ENCODE data around the gene TXNRD2. TPM values are rescaled to one million over a fixed set of nuclear protein-coding genes. Genes with fewer than 3 reads are reported as not detected.

The TXNRD2 gene
- 15.0 and 22.6 TPM in 2 replicates for total RNA-seq

DNA sequence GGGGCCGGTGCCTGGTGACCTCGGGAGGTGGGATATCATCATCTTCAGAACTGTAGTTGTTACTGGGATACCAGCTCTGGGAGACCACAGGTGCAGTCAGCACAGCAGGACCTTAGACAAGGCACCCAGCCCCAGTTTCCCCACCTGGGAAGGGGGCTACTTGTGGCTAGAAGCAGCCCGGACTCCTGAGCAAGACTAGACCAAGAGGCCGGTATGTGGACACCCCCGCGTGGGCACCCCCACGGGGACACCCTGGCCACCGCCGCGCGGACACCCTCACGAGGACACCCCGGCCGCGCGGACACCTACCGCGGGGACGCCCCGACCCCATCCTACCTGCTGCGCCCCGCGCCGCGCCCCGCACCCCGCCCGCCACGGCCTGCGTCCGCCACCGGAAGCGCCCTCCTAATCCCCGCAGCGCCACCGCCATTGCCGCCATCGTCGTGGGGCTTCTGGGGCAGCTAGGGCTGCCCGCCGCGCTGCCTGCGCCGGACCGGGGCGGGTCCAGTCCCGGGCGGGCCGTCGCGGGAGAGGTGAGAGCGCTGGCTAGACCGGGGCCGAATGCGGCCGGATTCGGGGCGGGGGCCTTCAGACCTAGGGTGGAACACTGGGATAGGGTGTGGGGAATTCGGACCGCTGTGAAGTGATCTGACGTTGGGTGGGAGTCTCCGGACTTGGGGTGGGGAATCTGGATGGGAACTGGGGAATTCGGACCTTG, at the start of gene TXNRD2, which contains the start of gene COMT:
Gene TXNRD2 (minus strand): TSS at position 454 of the 718 bp plus-strand sequence. CDS start 15 bp downstream, at position 439.
Gene COMT (plus strand): TSS at position 408 of the 718 bp plus-strand sequence. CDS start 20,755 bp downstream, outside the sequence.
- peak; percentile 15 for DNase-seq (ENCODE audit: low read depth)

DNA sequence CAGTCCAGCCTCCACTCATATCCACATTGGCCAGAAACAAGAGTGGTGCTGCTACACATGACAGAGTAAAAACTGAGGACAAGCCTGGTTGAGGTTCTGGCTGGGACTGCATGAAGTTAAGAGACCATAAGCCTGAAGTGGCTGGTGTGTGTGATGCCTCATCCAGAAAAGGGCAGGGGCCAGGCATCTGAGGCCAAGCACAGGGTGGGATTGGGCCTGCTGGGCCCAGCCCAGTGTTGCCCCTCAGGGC, 49.7 kb upstream of the TXNRD2 start:
- no peak for DNase-seq (ENCODE audit: low read depth)

DNA sequence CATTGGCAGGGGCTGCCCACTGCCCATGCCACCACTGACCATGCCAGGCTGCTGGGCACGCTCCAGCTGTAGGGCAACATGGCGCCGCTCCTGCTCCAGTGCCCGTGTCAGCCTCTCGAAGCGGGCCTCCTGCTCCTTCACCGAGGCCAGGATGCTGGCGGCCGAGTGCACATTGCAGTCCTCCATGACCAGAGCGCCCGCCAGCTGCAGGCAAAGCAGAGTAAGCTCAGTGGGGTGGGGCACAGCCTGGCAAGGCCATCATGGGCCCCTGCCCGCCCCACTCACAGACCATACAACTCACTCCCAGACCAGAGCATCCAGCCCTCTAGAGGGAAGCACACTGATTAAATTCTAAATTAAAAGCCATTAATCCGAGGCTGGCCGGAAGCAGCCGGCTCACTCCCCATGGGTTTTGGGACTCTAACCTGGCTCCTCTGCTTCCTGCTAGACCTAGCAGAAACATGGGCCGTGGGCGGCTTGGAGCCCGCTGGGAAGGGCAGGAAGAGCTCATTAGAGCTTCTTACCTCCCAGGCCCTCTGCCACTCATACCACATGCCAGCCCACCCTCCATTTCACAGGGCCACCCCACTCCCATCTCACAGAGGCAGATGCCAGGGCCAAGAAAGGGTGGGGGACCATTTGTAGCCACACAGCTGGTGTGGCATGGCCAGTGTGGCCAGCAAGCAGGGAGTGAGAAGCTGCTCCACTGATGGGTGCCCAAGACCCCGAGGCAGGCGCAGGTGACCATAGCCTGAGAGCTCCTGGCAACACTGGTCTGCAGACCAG, 49.2 kb upstream of the TXNRD2 start:
- no peak for DNase-seq (ENCODE audit: low read depth)

GRCh38 chr22:19990188-19990587, 48.6 kb upstream of the TXNRD2 start:
- no peak for DNase-seq (ENCODE audit: low read depth)

- no peak for DNase-seq (ENCODE audit: low read depth)
Observed at GRCh38 chr22:19989725-19990067, 48.1 kb upstream of the TXNRD2 start.

DNA sequence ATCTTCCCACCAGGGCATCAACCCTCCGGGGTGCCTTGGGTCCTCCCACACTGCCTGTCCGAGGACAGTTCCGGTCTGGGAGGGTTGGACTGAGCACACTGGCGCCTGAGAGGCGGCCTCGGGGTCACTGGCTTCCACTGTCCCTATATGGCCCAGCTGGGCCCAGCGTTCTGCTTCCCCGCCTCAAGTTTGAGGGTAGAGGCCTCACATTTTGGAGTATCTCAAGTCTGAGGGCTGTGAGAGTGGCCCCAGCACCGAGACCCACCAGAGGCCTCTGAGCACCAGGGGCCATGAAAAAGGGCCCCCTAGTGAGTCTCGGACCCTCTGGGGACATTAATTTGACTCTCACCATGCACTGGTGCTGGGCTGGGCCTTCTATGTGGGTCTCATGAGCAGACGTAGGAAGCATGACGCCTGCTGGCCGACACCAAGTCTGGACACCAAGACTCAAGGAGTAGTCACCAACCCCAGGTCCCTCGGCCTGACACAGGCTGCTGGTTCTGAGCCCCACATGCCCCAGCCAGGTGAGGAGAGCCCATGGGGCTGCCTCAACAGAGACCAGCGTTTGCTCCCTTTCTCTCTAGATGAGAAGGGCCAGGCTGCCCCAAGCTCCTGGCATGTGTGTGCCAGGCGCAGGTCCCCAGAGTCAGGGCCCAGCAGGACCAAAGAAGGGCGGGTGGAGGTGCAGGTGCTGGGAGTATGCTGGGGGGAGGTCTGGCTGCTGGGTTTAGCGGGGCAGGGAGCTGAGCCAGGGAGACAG, 47.5 kb upstream of the TXNRD2 start:
- DNase-seq (ENCODE audit: low read depth) = no peak

DNA sequence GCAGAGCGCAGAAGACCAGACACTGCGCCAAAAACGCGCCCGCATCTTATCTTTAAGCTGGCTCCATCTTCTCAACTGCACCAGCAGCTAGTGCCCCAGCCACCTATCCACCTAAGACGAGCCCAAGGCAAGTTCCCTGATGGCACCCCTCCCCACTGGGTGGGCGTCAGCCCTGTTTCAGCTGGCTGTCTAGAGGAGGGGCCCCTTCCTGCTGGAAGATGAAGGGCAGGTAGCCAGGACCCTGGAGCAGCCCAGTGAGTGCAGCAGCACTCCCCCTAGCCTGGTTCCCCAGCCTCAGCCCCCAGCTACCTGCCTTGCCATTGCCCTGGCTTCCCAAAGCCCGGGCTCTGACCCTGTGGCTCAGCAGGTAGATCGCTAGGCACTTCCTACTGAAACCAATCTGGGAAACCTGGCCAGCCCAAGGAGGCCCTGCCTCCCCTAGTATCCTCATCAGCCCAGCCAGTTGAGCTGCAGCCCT, 46.8 kb upstream of the TXNRD2 start:
- no peak for DNase-seq (ENCODE audit: low read depth)

GRCh38 chr22:19987394-19988306, 46.0 kb upstream of the TXNRD2 start:
- DNase-seq (ENCODE audit: low read depth) = no peak

- peak; percentile 31 for DNase-seq (ENCODE audit: low read depth)
Observed at GRCh38 chr22:19986410-19987341, 45.1 kb upstream of the TXNRD2 start.

GRCh38 chr22:19986011-19986409, 44.4 kb upstream of the TXNRD2 start:
- no peak for DNase-seq (ENCODE audit: low read depth)

- DNase-seq (ENCODE audit: low read depth) = no peak
Observed at GRCh38 chr22:19984851-19985811, 43.5 kb upstream of the TXNRD2 start.

DNA sequence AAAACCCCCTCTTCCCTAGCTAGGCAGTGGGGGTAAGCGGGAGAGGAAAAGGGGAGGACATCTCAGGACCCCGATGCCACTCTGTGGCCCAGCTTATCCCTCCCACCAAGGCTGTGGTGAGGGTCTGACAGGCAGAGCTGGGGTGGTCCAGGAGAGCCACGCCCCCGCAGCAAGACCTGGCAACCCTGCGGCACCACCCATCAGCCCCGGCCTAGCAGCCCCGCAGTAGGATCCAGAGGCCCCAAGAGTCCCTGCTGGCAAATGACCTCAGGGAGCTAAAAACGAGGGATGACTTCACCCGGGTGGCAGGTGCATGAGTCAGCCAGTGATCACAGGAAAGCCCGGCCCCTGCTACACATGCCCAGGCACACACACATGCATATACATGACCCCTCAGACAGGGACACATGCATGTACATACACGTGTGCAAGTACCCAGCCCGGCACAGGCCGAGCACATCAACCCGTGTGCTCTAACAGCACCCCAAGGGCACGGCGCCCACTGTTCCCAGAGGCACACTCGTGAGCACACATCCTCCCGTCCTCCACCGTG, 42.7 kb upstream of the TXNRD2 start:
- peak; percentile 59 for DNase-seq (ENCODE audit: low read depth)

GRCh38 chr22:19983741-19984140, 42.1 kb upstream of the TXNRD2 start:
- no peak for DNase-seq (ENCODE audit: low read depth)

GRCh38 chr22:19982991-19983578, 41.5 kb upstream of the TXNRD2 start:
- no peak for DNase-seq (ENCODE audit: low read depth)

- DNase-seq (ENCODE audit: low read depth) = no peak
Observed at GRCh38 chr22:19981961-19982920, 40.6 kb upstream of the TXNRD2 start.

DNA sequence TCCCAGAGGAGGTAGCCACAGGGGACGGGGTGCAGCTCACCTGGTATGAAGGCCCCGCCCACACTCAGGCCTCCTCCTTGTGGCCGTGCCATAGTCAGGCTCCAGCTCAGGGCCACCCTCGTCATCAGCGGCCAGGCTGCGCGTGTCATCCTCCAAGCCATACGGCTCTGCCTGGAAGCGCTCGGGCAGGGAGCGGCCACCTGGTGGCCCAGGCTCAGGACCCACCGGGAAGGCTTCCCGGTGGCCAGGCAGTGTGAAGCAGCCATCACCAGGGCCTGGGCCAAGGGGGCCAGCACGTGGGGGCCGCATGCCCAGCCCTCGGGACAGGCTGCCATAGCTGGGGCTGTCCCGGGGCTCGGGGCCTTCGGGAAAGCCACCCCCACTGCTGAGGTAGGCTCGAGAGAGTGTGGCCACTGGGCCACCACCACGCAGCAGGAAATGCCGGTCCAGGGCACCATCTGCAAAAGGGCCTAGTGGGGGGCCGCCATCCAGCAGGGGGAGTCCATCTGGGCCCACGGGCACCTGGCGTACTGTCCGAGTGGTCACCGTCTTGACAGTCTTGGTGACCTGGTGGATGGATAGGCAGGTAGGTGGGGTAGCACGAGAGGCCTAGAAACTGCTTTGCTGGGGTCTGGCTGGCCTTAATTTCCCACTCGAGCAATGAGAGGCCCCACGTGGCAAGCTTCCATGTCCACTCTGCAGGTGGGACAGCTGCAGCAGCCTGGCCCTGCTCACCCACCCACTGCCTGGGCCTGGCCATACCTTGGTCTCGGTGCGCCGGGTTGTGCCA, 39.7 kb upstream of the TXNRD2 start:
- no peak for DNase-seq (ENCODE audit: low read depth)
